ENCODE measurements around the gene SPTSSB. TPM values are rescaled to one million over a fixed set of nuclear protein-coding genes. Genes with fewer than 3 reads are reported as not detected.

The SPTSSB gene
- total and polyA plus RNA-seq, 2 experiments from 2014 or later = 23.5 to 33.5 TPM

DNA sequence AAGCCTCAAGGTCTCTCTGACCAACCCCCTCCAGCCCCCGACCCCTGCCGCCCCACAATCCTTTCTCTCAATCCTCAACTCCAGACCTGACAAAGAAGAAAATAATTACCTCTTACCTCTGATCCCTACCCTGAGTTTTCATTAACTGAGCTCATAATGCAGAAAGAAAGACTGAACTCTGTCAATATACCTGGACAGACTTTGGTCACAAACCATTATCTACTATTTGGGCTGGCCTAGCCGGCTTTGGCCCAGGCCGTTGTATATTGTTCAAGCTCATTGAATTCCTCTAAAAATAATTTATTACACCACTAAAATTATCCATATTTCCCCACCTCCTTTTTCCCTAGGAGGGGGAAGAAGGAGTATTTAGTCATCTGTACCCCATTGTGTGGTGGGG is 29.3 kb upstream of the SPTSSB start:
- Mint-ChIP-seq H3K36me3 (ENCODE audit: low read depth) (peaks cover 20% of the 10 kb centered on the region; the same call in 2 of the 3 replicates), H3K4me1 (no peaks in the 10 kb centered on the region), H3K27ac (no peak overlapping the region), H3K9me3 (peaks cover 15% of the 10 kb centered on the region; the same call in 2 of the 3 replicates), H3K4me3 (no peak overlapping the region), H3K27me3 (ENCODE audit: insufficient read depth, low read depth, poor library complexity) (peaks cover 4% of the 10 kb centered on the region)
- Histone ChIP-seq H2AFZ (0 out of 2 replicates have a peak overlapping the region, but pooled peaks have one; percentile 2), H4K20me1 (replicated peaks; ENCODE audit: insufficient read depth) (no peaks in the 10 kb centered on the region), H3K36me3 (ENCODE audit: insufficient read depth) (no peaks in the 10 kb centered on the region), H3K27ac (ENCODE audit: low read depth) (no peak overlapping the region), H3K4me1 (ENCODE audit: insufficient read depth) (no peaks in the 10 kb centered on the region), H3K9me2 (ENCODE audit: insufficient read depth) (no peaks in the 10 kb centered on the region; the same call in 1 of the 2 replicates), H3K27me3 (ENCODE audit: insufficient read depth) (no peaks in the 10 kb centered on the region), H3K79me2 (replicated peaks; ENCODE audit: insufficient read depth) (no peaks in the 10 kb centered on the region), H3F3A (replicated peaks; ENCODE audit: low read depth) (no peaks in the 10 kb centered on the region), H3K4me3 (no peak overlapping the region), H3K4me2 (no peak overlapping the region)
- DNase-seq (ENCODE audit: low spot score) (no peak), ATAC-seq (no peak)
- TF ChIP-seq, protein P1, sequence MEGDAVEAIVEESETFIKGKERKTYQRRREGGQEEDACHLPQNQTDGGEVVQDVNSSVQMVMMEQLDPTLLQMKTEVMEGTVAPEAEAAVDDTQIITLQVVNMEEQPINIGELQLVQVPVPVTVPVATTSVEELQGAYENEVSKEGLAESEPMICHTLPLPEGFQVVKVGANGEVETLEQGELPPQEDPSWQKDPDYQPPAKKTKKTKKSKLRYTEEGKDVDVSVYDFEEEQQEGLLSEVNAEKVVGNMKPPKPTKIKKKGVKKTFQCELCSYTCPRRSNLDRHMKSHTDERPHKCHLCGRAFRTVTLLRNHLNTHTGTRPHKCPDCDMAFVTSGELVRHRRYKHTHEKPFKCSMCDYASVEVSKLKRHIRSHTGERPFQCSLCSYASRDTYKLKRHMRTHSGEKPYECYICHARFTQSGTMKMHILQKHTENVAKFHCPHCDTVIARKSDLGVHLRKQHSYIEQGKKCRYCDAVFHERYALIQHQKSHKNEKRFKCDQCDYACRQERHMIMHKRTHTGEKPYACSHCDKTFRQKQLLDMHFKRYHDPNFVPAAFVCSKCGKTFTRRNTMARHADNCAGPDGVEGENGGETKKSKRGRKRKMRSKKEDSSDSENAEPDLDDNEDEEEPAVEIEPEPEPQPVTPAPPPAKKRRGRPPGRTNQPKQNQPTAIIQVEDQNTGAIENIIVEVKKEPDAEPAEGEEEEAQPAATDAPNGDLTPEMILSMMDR (conservative IDR thresholded peaks at IDR 0.05; ENCODE audit: low read depth in 2 of 2) = no peak
- TF ChIP-seq, protein P2, sequence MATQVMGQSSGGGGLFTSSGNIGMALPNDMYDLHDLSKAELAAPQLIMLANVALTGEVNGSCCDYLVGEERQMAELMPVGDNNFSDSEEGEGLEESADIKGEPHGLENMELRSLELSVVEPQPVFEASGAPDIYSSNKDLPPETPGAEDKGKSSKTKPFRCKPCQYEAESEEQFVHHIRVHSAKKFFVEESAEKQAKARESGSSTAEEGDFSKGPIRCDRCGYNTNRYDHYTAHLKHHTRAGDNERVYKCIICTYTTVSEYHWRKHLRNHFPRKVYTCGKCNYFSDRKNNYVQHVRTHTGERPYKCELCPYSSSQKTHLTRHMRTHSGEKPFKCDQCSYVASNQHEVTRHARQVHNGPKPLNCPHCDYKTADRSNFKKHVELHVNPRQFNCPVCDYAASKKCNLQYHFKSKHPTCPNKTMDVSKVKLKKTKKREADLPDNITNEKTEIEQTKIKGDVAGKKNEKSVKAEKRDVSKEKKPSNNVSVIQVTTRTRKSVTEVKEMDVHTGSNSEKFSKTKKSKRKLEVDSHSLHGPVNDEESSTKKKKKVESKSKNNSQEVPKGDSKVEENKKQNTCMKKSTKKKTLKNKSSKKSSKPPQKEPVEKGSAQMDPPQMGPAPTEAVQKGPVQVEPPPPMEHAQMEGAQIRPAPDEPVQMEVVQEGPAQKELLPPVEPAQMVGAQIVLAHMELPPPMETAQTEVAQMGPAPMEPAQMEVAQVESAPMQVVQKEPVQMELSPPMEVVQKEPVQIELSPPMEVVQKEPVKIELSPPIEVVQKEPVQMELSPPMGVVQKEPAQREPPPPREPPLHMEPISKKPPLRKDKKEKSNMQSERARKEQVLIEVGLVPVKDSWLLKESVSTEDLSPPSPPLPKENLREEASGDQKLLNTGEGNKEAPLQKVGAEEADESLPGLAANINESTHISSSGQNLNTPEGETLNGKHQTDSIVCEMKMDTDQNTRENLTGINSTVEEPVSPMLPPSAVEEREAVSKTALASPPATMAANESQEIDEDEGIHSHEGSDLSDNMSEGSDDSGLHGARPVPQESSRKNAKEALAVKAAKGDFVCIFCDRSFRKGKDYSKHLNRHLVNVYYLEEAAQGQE (IDR thresholded peaks at IDR 0.05; ENCODE audit: unreplicated experiment) = no peak

DNA sequence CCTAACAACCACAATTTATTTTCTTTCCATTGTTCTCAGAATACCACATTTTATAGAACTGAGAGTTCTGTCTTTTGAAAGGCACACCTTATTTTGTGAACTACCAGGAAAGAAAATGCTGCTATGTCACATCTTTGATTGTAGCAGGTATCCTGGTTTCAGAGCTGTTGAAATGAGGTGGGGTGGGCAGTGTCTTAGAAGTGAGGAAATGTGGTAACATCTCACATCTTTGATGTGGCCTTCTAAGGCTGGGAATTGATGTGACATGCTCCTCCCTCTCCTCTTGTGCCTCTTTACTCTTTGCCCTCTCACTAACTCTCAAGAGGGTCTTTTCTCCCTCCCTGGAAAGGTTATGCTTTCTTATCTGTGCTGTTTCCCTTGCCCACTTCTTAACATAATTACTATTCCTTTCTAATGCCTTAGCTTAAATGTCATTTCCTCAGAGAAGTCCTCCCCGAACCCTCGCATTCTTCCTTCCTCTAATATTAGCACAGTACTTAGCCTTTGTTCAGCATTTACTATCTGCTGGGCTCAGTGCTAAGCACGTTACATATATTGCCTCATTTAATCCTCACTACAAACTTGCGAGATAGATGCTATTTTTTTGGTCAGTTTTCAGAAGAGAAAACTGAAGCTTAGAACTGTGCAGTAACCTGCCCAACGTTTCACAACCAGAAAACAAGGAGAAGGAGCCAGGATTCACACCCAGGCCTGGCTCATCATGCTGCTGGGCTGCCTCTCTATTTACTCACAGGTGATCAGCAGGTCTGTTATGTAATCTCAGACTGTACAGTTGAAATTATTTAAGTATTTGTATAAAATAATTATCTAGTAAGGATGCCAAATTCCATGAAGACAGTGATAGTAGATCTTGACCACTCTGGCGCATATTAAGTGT is 24.0 kb upstream of the SPTSSB start:
- Mint-ChIP-seq H3K27me3 (ENCODE audit: insufficient read depth, low read depth, poor library complexity) (peaks cover 4% of the 10 kb centered on the region), H3K27ac (no peak overlapping the region), H3K9me3 (peaks cover 10% of the 10 kb centered on the region; the same call in 1 of the 3 replicates), H3K36me3 (ENCODE audit: low read depth) (peaks cover 12% of the 10 kb centered on the region; the same call in 2 of the 3 replicates), H3K4me1 (no peaks in the 10 kb centered on the region; the same call in 2 of the 3 replicates), H3K4me3 (no peak overlapping the region)
- no peak overlapping the region for H3K4me2 ChIP-seq
- no peaks in the 10 kb centered on the region for H3K79me2 ChIP-seq (replicated peaks; ENCODE audit: insufficient read depth)
- DNase-seq (ENCODE audit: low spot score) = no peak
- H3K36me3 ChIP-seq (ENCODE audit: insufficient read depth) = no peaks in the 10 kb centered on the region
- no peaks in the 10 kb centered on the region for H3K27me3 ChIP-seq (ENCODE audit: insufficient read depth)
- ATAC-seq = no peak
- H2AFZ ChIP-seq = no peak overlapping the region
- H3K27ac ChIP-seq (ENCODE audit: low read depth) = no peak overlapping the region
- H3K9me2 ChIP-seq (ENCODE audit: insufficient read depth) = peaks cover 8% of the 10 kb centered on the region
- H3K4me3 ChIP-seq = no peak overlapping the region
- H4K20me1 ChIP-seq (replicated peaks; ENCODE audit: insufficient read depth) = no peaks in the 10 kb centered on the region
- H3F3A ChIP-seq (replicated peaks; ENCODE audit: low read depth) = no peaks in the 10 kb centered on the region
- no peaks in the 10 kb centered on the region for H3K4me1 ChIP-seq (ENCODE audit: insufficient read depth)
- TF ChIP-seq, protein P3, sequence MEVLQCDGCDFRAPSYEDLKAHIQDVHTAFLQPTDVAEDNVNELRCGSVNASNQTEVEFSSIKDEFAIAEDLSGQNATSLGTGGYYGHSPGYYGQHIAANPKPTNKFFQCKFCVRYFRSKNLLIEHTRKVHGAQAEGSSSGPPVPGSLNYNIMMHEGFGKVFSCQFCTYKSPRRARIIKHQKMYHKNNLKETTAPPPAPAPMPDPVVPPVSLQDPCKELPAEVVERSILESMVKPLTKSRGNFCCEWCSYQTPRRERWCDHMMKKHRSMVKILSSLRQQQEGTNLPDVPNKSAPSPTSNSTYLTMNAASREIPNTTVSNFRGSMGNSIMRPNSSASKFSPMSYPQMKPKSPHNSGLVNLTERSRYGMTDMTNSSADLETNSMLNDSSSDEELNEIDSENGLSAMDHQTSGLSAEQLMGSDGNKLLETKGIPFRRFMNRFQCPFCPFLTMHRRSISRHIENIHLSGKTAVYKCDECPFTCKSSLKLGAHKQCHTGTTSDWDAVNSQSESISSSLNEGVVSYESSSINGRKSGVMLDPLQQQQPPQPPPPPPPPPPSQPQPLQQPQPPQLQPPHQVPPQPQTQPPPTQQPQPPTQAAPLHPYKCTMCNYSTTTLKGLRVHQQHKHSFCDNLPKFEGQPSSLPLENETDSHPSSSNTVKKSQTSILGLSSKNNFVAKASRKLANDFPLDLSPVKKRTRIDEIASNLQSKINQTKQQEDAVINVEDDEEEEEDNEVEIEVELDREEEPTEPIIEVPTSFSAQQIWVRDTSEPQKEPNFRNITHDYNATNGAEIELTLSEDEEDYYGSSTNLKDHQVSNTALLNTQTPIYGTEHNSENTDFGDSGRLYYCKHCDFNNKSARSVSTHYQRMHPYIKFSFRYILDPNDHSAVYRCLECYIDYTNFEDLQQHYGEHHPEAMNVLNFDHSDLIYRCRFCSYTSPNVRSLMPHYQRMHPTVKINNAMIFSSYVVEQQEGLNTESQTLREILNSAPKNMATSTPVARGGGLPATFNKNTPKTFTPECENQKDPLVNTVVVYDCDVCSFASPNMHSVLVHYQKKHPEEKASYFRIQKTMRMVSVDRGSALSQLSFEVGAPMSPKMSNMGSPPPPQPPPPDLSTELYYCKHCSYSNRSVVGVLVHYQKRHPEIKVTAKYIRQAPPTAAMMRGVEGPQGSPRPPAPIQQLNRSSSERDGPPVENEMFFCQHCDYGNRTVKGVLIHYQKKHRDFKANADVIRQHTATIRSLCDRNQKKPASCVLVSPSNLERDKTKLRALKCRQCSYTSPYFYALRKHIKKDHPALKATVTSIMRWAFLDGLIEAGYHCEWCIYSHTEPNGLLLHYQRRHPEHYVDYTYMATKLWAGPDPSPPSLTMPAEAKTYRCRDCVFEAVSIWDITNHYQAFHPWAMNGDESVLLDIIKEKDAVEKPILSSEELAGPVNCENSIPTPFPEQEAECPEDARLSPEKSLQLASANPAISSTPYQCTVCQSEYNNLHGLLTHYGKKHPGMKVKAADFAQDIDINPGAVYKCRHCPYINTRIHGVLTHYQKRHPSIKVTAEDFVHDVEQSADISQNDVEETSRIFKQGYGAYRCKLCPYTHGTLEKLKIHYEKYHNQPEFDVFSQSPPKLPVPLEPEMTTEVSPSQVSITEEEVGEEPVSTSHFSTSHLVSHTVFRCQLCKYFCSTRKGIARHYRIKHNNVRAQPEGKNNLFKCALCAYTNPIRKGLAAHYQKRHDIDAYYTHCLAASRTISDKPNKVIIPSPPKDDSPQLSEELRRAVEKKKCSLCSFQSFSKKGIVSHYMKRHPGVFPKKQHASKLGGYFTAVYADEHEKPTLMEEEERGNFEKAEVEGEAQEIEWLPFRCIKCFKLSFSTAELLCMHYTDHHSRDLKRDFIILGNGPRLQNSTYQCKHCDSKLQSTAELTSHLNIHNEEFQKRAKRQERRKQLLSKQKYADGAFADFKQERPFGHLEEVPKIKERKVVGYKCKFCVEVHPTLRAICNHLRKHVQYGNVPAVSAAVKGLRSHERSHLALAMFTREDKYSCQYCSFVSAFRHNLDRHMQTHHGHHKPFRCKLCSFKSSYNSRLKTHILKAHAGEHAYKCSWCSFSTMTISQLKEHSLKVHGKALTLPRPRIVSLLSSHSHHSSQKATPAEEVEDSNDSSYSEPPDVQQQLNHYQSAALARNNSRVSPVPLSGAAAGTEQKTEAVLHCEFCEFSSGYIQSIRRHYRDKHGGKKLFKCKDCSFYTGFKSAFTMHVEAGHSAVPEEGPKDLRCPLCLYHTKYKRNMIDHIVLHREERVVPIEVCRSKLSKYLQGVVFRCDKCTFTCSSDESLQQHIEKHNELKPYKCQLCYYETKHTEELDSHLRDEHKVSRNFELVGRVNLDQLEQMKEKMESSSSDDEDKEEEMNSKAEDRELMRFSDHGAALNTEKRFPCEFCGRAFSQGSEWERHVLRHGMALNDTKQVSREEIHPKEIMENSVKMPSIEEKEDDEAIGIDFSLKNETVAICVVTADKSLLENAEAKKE (CRISPR knock-in tag; IDR thresholded peaks at IDR 0.05) = no peak
- TF ChIP-seq, protein P1 (conservative IDR thresholded peaks at IDR 0.05; ENCODE audit: low read depth in 2 of 2) = no peak
- TF ChIP-seq ZNF331 (CRISPR knock-in tag; IDR thresholded peaks at IDR 0.05; ENCODE audit: low read depth) = no peak

Data from GM23338 (cell line).